SW480 (cell line): ENCODE data around the gene RMI2.

Experiments used
- DNase-seq: peaks from one replicate; pipeline ENCODE4 v3.0.0-alpha.2; 2016; ENCODE audit warnings: low spot score

RMI2 gene

DNA sequence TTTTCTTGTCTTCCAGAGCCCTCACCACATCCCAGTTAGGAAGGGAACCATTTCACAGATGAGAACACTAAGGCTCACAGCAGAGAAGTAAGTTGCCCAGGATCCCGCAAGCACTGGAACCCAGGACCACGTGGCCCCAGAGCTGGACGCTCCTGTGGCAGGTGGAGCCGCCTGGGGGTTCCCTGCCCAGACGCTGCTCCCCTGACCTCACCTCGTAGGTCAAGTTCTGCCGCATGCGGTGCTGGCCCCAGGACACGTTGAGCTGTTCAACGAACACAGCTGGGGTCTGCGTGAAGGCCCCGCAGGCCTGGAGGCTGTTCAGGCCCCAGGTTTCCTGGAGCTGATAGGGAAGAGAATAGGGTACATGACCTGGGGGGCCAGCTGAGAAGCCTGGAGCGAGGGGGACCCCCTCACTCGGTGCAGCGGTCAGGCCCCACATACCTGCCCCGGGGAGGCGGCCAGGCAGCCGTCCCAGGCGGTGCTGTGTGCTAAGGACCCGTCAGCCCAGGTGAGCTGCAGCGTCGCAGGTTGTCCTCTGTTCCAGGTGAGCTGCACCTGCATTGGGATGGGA is 54.1 kb downstream of the RMI2 start:
- DNase-seq = no peak

DNA sequence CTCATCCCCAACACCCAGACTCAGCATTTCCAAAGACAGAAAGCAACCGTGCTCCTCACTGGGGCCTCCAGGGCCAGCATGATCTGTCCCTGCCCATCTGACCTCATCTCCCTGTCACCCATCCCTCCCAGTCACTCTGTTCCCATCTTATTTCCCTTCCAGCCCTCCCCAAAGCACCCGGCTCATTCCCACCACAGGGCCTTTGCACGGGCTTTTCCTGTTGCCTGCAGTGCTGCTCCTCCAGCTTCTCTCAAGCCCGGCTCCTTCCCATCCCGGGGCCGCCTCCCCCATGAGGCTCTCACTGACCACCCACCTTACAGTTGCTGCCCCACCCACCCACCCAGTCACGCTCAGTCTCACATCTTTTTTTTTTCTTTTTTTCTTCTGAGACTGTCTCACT is 54.8 kb downstream of the RMI2 start:
- DNase-seq = no peak
